ENCODE measurements around the gene MRPL46.
A peak's percentile ranks its signal among the peaks of the same experiment; 100 is the strongest.

Gene MRPL46

DNA sequence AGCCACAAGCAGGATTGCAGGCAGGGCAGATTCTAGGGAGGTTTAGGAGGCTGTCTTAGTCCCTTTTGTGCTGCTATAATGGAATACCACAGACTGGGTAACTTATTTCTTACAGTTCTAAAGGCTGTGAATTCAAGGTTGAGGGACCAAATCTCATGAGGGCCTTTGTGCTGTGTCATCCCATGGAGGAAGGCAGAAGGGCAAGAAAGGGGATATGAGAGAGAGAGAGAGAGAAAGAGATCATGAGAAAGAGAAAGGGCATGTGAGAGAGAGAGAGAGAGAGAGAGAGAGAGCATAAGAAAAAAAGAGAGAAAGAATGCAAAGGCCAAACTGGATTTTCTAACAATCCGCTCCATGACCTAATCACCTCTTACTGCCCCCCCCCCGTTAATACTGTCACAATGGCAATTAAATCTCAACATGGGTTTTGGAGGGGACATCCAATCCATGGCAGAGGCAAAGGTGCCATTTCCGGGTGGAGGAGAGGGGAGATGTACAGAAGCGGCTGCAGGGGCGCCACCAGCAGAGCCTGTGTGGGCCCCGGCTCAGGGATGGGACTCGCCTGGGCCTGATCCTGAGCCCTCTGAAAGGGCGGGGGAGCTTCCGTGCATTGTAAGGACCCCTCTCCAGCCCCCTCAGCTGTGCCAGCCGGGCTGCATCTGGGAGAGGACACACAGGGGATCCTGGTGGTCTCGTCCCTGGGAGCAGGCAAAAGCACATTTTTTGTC is 20.8 kb upstream of the MRPL46 start:
- Histone ChIP-seq H3K27me3 (ENCODE audit: insufficient read depth, low read depth, severe bottlenecking) (no peaks in the 10 kb centered on the region), H3K36me3 (no peaks in the 10 kb centered on the region), H3K4me3 (ENCODE audit: low read depth, low read length) (no peak overlapping the region), H3K27ac (peak overlapping the region; percentile 96), H3K9me3 (ENCODE audit: severe bottlenecking) (no peaks in the 10 kb centered on the region)
- no peak for TF ChIP-seq CTCF (IDR thresholded peaks at IDR 0.05; ENCODE audit: low read depth, low read length)
- DNase-seq: no peak

- H3K4me3 ChIP-seq (ENCODE audit: low read depth, low read length): no peak overlapping the region
- no peaks in the 10 kb centered on the region for H3K9me3 ChIP-seq (ENCODE audit: severe bottlenecking)
- peak; percentile 46 for DNase-seq
- peak overlapping the region; percentile 96 for H3K27ac ChIP-seq
- TF ChIP-seq CTCF (IDR thresholded peaks at IDR 0.05; ENCODE audit: low read depth, low read length): peak; percentile 61
- H3K27me3 ChIP-seq (ENCODE audit: insufficient read depth, low read depth, severe bottlenecking): no peaks in the 10 kb centered on the region
- H3K36me3 ChIP-seq: no peaks in the 10 kb centered on the region
Measured at GRCh38 chr15:88487178-88487795, 20.1 kb upstream of the MRPL46 start.

GRCh38 chr15:88484682-88485331 is 17.6 kb upstream of the MRPL46 start:
- Histone ChIP-seq H3K4me3 (ENCODE audit: low read depth, low read length) (no peak overlapping the region), H3K27me3 (ENCODE audit: insufficient read depth, low read depth, severe bottlenecking) (no peaks in the 10 kb centered on the region), H3K9me3 (ENCODE audit: severe bottlenecking) (no peaks in the 10 kb centered on the region), H3K36me3 (peaks cover 6% of the 10 kb centered on the region; the same call in 1 of the 2 replicates), H3K27ac (peak overlapping the region; percentile 96)
- DNase-seq: peak; percentile 98
- no peak for TF ChIP-seq CTCF (IDR thresholded peaks at IDR 0.05; ENCODE audit: low read depth, low read length)

DNA sequence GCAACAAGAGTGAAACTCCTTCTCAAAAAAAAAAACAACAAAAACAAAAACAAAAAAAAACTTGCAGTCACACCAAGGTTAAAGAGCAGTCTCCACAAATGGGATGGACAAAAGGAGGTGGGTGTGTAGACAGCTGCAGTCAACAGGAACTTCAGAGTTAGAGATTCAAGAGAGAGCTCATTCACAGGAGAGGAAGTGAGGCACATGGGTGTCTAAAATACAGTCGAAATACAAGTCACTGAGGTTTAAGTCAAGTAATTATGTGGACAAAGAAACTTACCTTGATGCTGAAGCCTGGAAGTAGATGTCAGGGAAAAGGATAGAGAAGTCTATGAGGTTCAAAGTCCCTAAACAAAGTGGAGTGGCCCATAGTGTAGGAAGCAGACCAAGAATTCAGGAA is 15.1 kb upstream of the MRPL46 start:
- no peak for TF ChIP-seq CTCF (IDR thresholded peaks at IDR 0.05; ENCODE audit: low read depth, low read length)
- DNase-seq: no peak
- H3K4me3 ChIP-seq (ENCODE audit: low read depth, low read length): no peak overlapping the region

DNA sequence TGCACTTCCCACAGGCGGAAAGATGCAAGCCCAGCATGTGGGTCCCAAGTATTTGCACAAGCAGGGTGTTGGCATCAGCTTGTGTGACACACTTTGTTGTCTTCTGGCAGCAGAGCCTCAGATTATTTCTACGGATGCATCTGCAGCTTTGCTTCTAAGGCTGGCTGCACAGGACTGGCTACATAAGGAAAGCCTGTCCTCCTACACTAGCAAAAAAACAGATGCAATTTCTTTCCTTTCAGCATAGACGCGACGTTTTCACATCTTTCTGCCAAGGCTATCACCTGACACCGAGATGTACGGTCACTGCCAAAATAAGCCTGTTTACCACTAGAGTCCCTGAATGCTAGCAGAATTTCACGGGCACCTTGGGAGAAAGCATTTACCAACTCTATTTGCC is 13.8 kb upstream of the MRPL46 start:
- Histone ChIP-seq H3K4me3 (ENCODE audit: low read depth, low read length) (no peak overlapping the region), H3K27me3 (ENCODE audit: insufficient read depth, low read depth, severe bottlenecking) (no peaks in the 10 kb centered on the region), H3K36me3 (peaks cover 19% of the 10 kb centered on the region), H3K9me3 (ENCODE audit: severe bottlenecking) (no peaks in the 10 kb centered on the region), H3K27ac (peak overlapping the region; percentile 97)
- no peak for DNase-seq
- TF ChIP-seq CTCF (IDR thresholded peaks at IDR 0.05; ENCODE audit: low read depth, low read length): no peak

More for the DNA sequence above, 15.1 kb upstream of the MRPL46 start:
- H3K9me3 ChIP-seq (ENCODE audit: severe bottlenecking): no peaks in the 10 kb centered on the region
- H3K27me3 ChIP-seq (ENCODE audit: insufficient read depth, low read depth, severe bottlenecking): no peaks in the 10 kb centered on the region
- H3K27ac ChIP-seq: peak overlapping the region; percentile 81
- H3K36me3 ChIP-seq: peaks cover 18% of the 10 kb centered on the region

Measured in WERI-Rb-1 (cell line).